Endothelial cell of umbilical vein (primary cell): ENCODE measurements around the gene LHX4.

Experiments used
- EZH2 ChIP-seq: IDR thresholded peaks from 2 replicates; pipeline ENCODE4 v1.6.1; 2012; ENCODE audit warnings: borderline replicate concordance, low read depth, mild to moderate bottlenecking, moderate library complexity, low read length, inconsistent platforms; ENCODE audit not compliant: severe bottlenecking
- GATA2 ChIP-seq: IDR thresholded peaks from 2 replicates; pipeline ENCODE4 v1.7.0; 2011; ENCODE audit warnings: low read depth, mild to moderate bottlenecking, moderate library complexity, mixed read lengths, low read length; ENCODE audit not compliant: insufficient read length, insufficient read depth
- JUN ChIP-seq: IDR thresholded peaks from 2 replicates; pipeline ENCODE4 v1.6.1; 2011; ENCODE audit warnings: borderline replicate concordance, low read depth; ENCODE audit not compliant: insufficient read length, insufficient read depth
- POLR2A ChIP-seq: IDR thresholded peaks from 2 replicates; pipeline ENCODE4 v1.6.1; 2012; ENCODE audit warnings: low read depth, mild to moderate bottlenecking, control low read depth, low read length
- TF ChIP-seq, protein P1 (sequence below), 2 donors: IDR thresholded peaks; 1 replicate in 1 of 2; 2 replicates in 1 of 2; pipeline ENCODE4 v1.5.1; 2011; ENCODE audit warnings: low read length in 2 of 2, mild to moderate bottlenecking in 2 of 2, moderate library complexity in 2 of 2, control low read depth in 1 of 2, inconsistent platforms in 1 of 2, low read depth in 1 of 2; ENCODE audit not compliant: insufficient read depth in 1 of 2; ENCODE audit errors: extremely low read depth in 1 of 2
- TF ChIP-seq, protein P2 (sequence below): IDR thresholded peaks from 2 replicates; pipeline ENCODE4 v1.6.1; 2011; ENCODE audit not compliant: insufficient read depth, insufficient read length

DNA sequence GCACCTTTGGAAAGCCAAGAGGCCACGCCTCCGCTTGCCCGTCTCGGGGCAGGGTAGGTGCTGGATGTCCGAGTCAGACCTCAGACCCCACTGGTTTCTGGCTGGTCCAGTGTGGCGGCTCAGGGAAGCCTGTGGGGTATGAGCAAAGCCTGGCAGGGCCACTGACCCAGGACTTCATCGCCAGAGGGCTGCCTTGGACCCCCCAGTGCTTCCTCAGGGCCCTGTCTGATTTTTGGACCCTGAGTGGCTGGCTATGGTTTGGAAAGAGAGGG lies 20.4 kb downstream of the LHX4 start:
- TF ChIP-seq GATA2, result no peak
- TF ChIP-seq, protein P1, sequence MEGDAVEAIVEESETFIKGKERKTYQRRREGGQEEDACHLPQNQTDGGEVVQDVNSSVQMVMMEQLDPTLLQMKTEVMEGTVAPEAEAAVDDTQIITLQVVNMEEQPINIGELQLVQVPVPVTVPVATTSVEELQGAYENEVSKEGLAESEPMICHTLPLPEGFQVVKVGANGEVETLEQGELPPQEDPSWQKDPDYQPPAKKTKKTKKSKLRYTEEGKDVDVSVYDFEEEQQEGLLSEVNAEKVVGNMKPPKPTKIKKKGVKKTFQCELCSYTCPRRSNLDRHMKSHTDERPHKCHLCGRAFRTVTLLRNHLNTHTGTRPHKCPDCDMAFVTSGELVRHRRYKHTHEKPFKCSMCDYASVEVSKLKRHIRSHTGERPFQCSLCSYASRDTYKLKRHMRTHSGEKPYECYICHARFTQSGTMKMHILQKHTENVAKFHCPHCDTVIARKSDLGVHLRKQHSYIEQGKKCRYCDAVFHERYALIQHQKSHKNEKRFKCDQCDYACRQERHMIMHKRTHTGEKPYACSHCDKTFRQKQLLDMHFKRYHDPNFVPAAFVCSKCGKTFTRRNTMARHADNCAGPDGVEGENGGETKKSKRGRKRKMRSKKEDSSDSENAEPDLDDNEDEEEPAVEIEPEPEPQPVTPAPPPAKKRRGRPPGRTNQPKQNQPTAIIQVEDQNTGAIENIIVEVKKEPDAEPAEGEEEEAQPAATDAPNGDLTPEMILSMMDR (IDR thresholded peaks at IDR 0.05; ENCODE audit: extremely low read depth in 1 of 2, insufficient read depth in 1 of 2, low read depth in 1 of 2, low read length in 2 of 2), result no peak
- no peak for TF ChIP-seq POLR2A
- TF ChIP-seq EZH2, result no peak
- TF ChIP-seq, protein P2, sequence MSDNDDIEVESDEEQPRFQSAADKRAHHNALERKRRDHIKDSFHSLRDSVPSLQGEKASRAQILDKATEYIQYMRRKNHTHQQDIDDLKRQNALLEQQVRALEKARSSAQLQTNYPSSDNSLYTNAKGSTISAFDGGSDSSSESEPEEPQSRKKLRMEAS, result no peak
- no peak for TF ChIP-seq JUN
